CD14-positive monocyte (primary cell): ENCODE data around the gene DCP1B. TPM values are rescaled to one million over a fixed set of nuclear protein-coding genes. Genes with fewer than 3 reads are reported as not detected.
A peak's percentile ranks its signal among the peaks of the same experiment; 100 is the strongest.

ENCODE experiments used
- DNase-seq, 3 donors: peaks; one replicate each; pipeline ENCODE4 v3.0.0-alpha.2; 2011 to 2022
- H2AFZ ChIP-seq: 2 replicates; pipeline ENCODE4 v1.6.0; 2012; ENCODE audit warnings: mild to moderate bottlenecking, low read depth, low read length, inconsistent platforms; ENCODE audit not compliant: insufficient read depth, poor library complexity, severe bottlenecking
- H3K27ac ChIP-seq, 2 donors: 1 replicate in 1 of 2; 2 replicates in 1 of 2; pipeline ENCODE4 v1.5.1; 2012 to 2013; ENCODE audit warnings: low read length in 2 of 2, control low read depth in 1 of 2, inconsistent platforms in 1 of 2, low read depth in 1 of 2, mild to moderate bottlenecking in 1 of 2
- H3K27me3 ChIP-seq, 2 donors: one replicate each; pipeline versions ENCODE4 v1.6.0 to v1.6.1; 2011 to 2013; ENCODE audit warnings: low read length in 2 of 2; ENCODE audit not compliant: control insufficient read depth in 2 of 2, insufficient read depth in 2 of 2
- H3K36me3 ChIP-seq, 2 donors: replicated peaks in 1 of 2; 1 replicate in 1 of 2; 2 replicates in 1 of 2; pipeline versions ENCODE4 v1.5.1 to v1.6.1; 2012 to 2013; ENCODE audit warnings: low read length in 2 of 2, control low read depth in 1 of 2, inconsistent platforms in 1 of 2, mild to moderate bottlenecking in 1 of 2; ENCODE audit not compliant: insufficient read depth in 2 of 2, control insufficient read depth in 1 of 2
- H3K4me1 ChIP-seq, 2 donors: 1 replicate in 1 of 2; 2 replicates in 1 of 2; pipeline versions ENCODE4 v1.5.1 to v1.6.1; 2012 to 2013; ENCODE audit warnings: low read length in 2 of 2, control low read depth in 1 of 2, inconsistent platforms in 1 of 2, mild to moderate bottlenecking in 1 of 2, moderate library complexity in 1 of 2; ENCODE audit not compliant: insufficient read depth in 2 of 2, control insufficient read depth in 1 of 2
- H3K4me2 ChIP-seq: replicated peaks from 2 replicates; pipeline ENCODE3; 2012; ENCODE audit warnings: low read length, moderate library complexity, mild to moderate bottlenecking; ENCODE audit not compliant: poor library complexity, severe bottlenecking; ENCODE audit errors: extremely low read depth
- H3K4me3 ChIP-seq, 3 experiments: fragments of 200-600 bp in 1 of 3; sonication (generic) in 1 of 3; replicated peaks in 1 of 3; 1 replicate in 2 of 3; 2 replicates in 1 of 3; pipeline ENCODE4 v1.5.1; 2011 to 2013; ENCODE audit warnings: low read length in 3 of 3, mild to moderate bottlenecking in 3 of 3, control low read depth in 2 of 3, low read depth in 2 of 3, inconsistent platforms in 1 of 3, moderate library complexity in 1 of 3
- H3K79me2 ChIP-seq: 2 replicates; pipeline ENCODE4 v1.6.0; 2012; ENCODE audit warnings: mild to moderate bottlenecking, control low read depth, inconsistent platforms, low read length, moderate library complexity; ENCODE audit not compliant: insufficient read depth
- H3K9ac ChIP-seq: 2 replicates; pipeline ENCODE4 v1.6.0; 2017; ENCODE audit warnings: low read length, mild to moderate bottlenecking; ENCODE audit not compliant: insufficient read depth, poor library complexity, severe bottlenecking
- H3K9me3 ChIP-seq, 2 donors: replicated peaks in 1 of 2; 1 replicate in 1 of 2; 2 replicates in 1 of 2; pipeline versions ENCODE4 v1.5.1 to v1.6.1; 2012 to 2013; ENCODE audit warnings: low read length in 2 of 2, control low read depth in 1 of 2; ENCODE audit not compliant: control insufficient read depth in 1 of 2, insufficient read depth in 1 of 2
- H4K20me1 ChIP-seq: 2 replicates; pipeline ENCODE4 v1.6.0; 2012; ENCODE audit warnings: mild to moderate bottlenecking, low read length, control low read depth, moderate library complexity; ENCODE audit not compliant: insufficient read depth
- H3K27ac Mint-ChIP-seq, 7 donors: one replicate each; pipeline ENCODE4 v1.8.0; 2020; ENCODE audit warnings: mild to moderate bottlenecking in 7 of 7, mixed read lengths in 7 of 7, moderate library complexity in 6 of 7, inconsistent platforms in 2 of 7
- H3K27me3 Mint-ChIP-seq, 3 donors: one replicate each; pipeline ENCODE4 v1.8.0; 2021 to 2022; ENCODE audit warnings: low read depth in 3 of 3, mild to moderate bottlenecking in 3 of 3, mixed read lengths in 3 of 3, moderate library complexity in 3 of 3, inconsistent platforms in 1 of 3
- H3K36me3 Mint-ChIP-seq, 2 donors: one replicate each; pipeline ENCODE4 v1.8.0; 2020; ENCODE audit warnings: mixed read lengths in 2 of 2, inconsistent platforms in 1 of 2, mild to moderate bottlenecking in 1 of 2
- H3K4me1 Mint-ChIP-seq: one replicate; pipeline ENCODE4 v1.8.0; 2020; ENCODE audit warnings: mild to moderate bottlenecking, mixed read lengths
- H3K4me3 Mint-ChIP-seq, 2 donors: one replicate each; pipeline ENCODE4 v1.8.0; 2020; ENCODE audit warnings: mild to moderate bottlenecking in 2 of 2, mixed read lengths in 2 of 2, moderate library complexity in 1 of 2
- H3K9me3 Mint-ChIP-seq, 7 donors: one replicate each; pipeline ENCODE4 v1.8.0; 2020 to 2022; ENCODE audit warnings: mixed read lengths in 7 of 7, mild to moderate bottlenecking in 6 of 7, moderate library complexity in 6 of 7, inconsistent platforms in 2 of 7
- CTCF ChIP-seq: fragments of 200-600 bp; IDR thresholded peaks from one replicate; pipeline ENCODE4 v1.8.0; 2022; ENCODE audit warnings: antibody characterized with exemption, mild to moderate bottlenecking
- WGBS: methylation state at CpG from one replicate; pipeline ENCODE4 v1.1.5; 2013; ENCODE audit warnings: missing lambda C conversion rate; ENCODE audit not compliant: insufficient coverage; 5-methylcytosine and 5-hydroxymethylcytosine counted together
- intact Hi-C, 2 donors: fragments of 100-400 bp; cut with micrococcal nuclease; formaldehyde crosslinking; loops; one replicate each; pipeline versions ENCODE4 v1.15.0 to v1.15.1; 2023
- polyA plus RNA-seq, 3 donors: library from polyadenylated mRNA; depleted of rRNA in 1 of 3; unstranded in 2 of 3; stranded (reverse) in 1 of 3; fragments of 300-500 nt in 2 of 3; fragments of >200 nt in 1 of 3; fragmentation: Illumina TruSeq in 2 of 3; gene quantifications; 1 replicate in 2 of 3; 2 replicates in 1 of 3; pipeline ENCODE4 v1.2.3, GENCODE V29; 2012 to 2021

DCP1B gene
- polyA plus RNA-seq, 3 donors, result 3.6 to 5.1 (median 4.9) TPM

GRCh38 chr12:2020511-2020910, 16.3 kb upstream of the DCP1B start:
- H3K9ac ChIP-seq, result no peak overlapping the region
- Mint-ChIP-seq H3K4me1 (no peaks in the 10 kb centered on the region), H3K9me3 (peaks cover 0 to 7% (median 3%) of the 10 kb centered on the region in 7 donors), H3K27me3 (peaks cover 7 to 9% (median 8%) of the 10 kb centered on the region in 3 donors), H3K36me3 (no peaks in the 10 kb centered on the region), H3K4me3 (no peak overlapping the region), H3K27ac (no peak overlapping the region)
- H3K9me3 ChIP-seq, result peaks cover 0 to 4% of the 10 kb centered on the region in 2 donors
- H3K36me3 ChIP-seq, result no peaks in the 10 kb centered on the region
- no peak overlapping the region for H2AFZ ChIP-seq
- no peak overlapping the region for H3K4me3 ChIP-seq
- peaks cover 0 to 3% of the 10 kb centered on the region in 2 donors for H3K27me3 ChIP-seq
- H3K4me1 ChIP-seq, result no peaks in the 10 kb centered on the region
- DNase-seq, result no peak
- no peak overlapping the region for H3K4me2 ChIP-seq
- intact Hi-C loops, result no loop called here
- H3K27ac ChIP-seq, result no peak overlapping the region
- 92% methylated on average over 2 of the region's 3 CpGs for WGBS
- H4K20me1 ChIP-seq, result no peaks in the 10 kb centered on the region
- H3K79me2 ChIP-seq, result no peaks in the 10 kb centered on the region
- no peak for TF ChIP-seq CTCF

- no peak for DNase-seq
- no peak for TF ChIP-seq CTCF
- Mint-ChIP-seq H3K27me3 (peaks cover 5 to 10% (median 9%) of the 10 kb centered on the region in 3 donors), H3K4me1 (no peaks in the 10 kb centered on the region), H3K9me3 (peaks cover 0 to 5% (median 1%) of the 10 kb centered on the region in 7 donors), H3K36me3 (no peaks in the 10 kb centered on the region), H3K27ac (peak overlapping the region in 1 of 7 donors; percentile 8), H3K4me3 (no peak overlapping the region)
- Histone ChIP-seq H3K9me3 (no peaks in the 10 kb centered on the region), H3K9ac (no peak overlapping the region), H3K4me3 (no peak overlapping the region), H2AFZ (no peak overlapping the region), H3K27me3 (peaks cover 0 to 3% of the 10 kb centered on the region in 2 donors), H3K27ac (no peak overlapping the region), H3K4me2 (no peak overlapping the region), H3K36me3 (no peaks in the 10 kb centered on the region), H3K79me2 (no peaks in the 10 kb centered on the region), H3K4me1 (no peaks in the 10 kb centered on the region), H4K20me1 (no peaks in the 10 kb centered on the region)
- WGBS, result 80% methylated on average over 1 of the region's 2 CpGs
- intact Hi-C loops, result no loop called here
Observed at GRCh38 chr12:2019126-2019525, 14.9 kb upstream of the DCP1B start.
